Uterus (tissue), 4 donors: ENCODE measurements around the gene NAA60. TPM values are rescaled to one million over a fixed set of nuclear protein-coding genes. Genes with fewer than 3 reads are reported as not detected.

Source experiments
- DNase-seq, 2 donors: peaks; one replicate each; pipeline ENCODE4 v3.0.0-alpha.2; 2019 to 2020
- H3K27ac ChIP-seq, 2 donors: fragments of 200-600 bp; sonication (generic); 1 replicate in 1 of 2; 2 replicates in 1 of 2; pipeline ENCODE4 v1.5.1; 2016 to 2018
- H3K27me3 ChIP-seq, 2 donors: fragments of 200-600 bp; sonication (generic); one replicate each; pipeline ENCODE4 v1.5.1; 2018 to 2019; ENCODE audit warnings: control low read depth in 1 of 2
- H3K36me3 ChIP-seq, 2 donors: fragments of 200-600 bp; sonication (generic); one replicate each; pipeline ENCODE4 v1.5.1; 2019; ENCODE audit warnings: control low read depth in 1 of 2
- H3K4me1 ChIP-seq, 2 donors: fragments of 200-600 bp; sonication (generic); one replicate each; pipeline ENCODE4 v1.5.1; 2018 to 2019; ENCODE audit warnings: control low read depth in 1 of 2
- H3K4me3 ChIP-seq, 2 donors: fragments of 200-600 bp; sonication (generic); 1 replicate in 1 of 2; 2 replicates in 1 of 2; pipeline ENCODE4 v1.5.1; 2018 to 2019; ENCODE audit warnings: mild to moderate bottlenecking in 1 of 2
- H3K9me3 ChIP-seq, 2 donors: fragments of 200-600 bp; sonication (generic); one replicate each; pipeline ENCODE4 v1.5.1; 2019; ENCODE audit warnings: control low read depth in 1 of 2
- CTCF ChIP-seq, 4 experiments: fragments of 200-600 bp in 2 of 4; fragments of 450-650 bp in 2 of 4; sonication (generic) in 2 of 4; IDR thresholded peaks; one replicate each; pipeline ENCODE4 v1.5.1; 2016 to 2019; ENCODE audit warnings: antibody characterized with exemption in 4 of 4, mild to moderate bottlenecking in 2 of 4, moderate library complexity in 1 of 4
- POLR2A ChIP-seq, 2 donors: fragments of 450-650 bp; IDR thresholded peaks; one replicate each; pipeline ENCODE4 v1.6.1; 2016; ENCODE audit warnings: antibody characterized with exemption in 2 of 2, mild to moderate bottlenecking in 1 of 2, moderate library complexity in 1 of 2
- intact Hi-C: fragments of 100-400 bp; cut with DNase I; formaldehyde crosslinking; loops from one replicate; pipeline ENCODE4 v1.15.1; 2023; ENCODE audit warnings: low total_unique reads
- total RNA-seq, 4 donors: library from RNA; depleted of rRNA in 3 of 4; stranded (reverse); fragments of >200 nt in 3 of 4; gene quantifications; one replicate each; pipeline versions ENCODE4 v1.1.0 to v1.2.4, GENCODE V29; 2014 to 2023
- donor health status: DM: yes; HTN: yes; CAD: no.

The NAA60 gene
- total RNA-seq, 4 donors from 2014 or later, result 17.4 to 45.1 (median 27.9) TPM

- peaks cover 0 to 13% of the 10 kb centered on the region in 2 donors for H3K9me3 ChIP-seq
- H3K27ac ChIP-seq, result peak overlapping the region; percentile 35 to 59
- no peak for DNase-seq
- H3K4me3 ChIP-seq, result peak overlapping the region; percentile 55 to 57
- no peaks in the 10 kb centered on the region for H3K27me3 ChIP-seq
- H3K36me3 ChIP-seq, result no peaks in the 10 kb centered on the region
- no peaks in the 10 kb centered on the region for H3K4me1 ChIP-seq
- intact Hi-C loops, result no loop called here
- no peak for TF ChIP-seq CTCF (IDR thresholded peaks at IDR 0.05)
- TF ChIP-seq POLR2A (IDR thresholded peaks at IDR 0.05), result no peak
Observed at GRCh38 chr16:3444032-3444388, 530 bp downstream of the NAA60 start.

GRCh38 chr16:3454093-3454492 lies 10.6 kb downstream of the NAA60 start:
- Histone ChIP-seq H3K4me1 (peaks cover 0 to 3% of the 10 kb centered on the region in 2 donors), H3K27ac (no peak overlapping the region), H3K27me3 (no peaks in the 10 kb centered on the region), H3K9me3 (no peaks in the 10 kb centered on the region), H3K4me3 (no peak overlapping the region), H3K36me3 (no peaks in the 10 kb centered on the region)
- DNase-seq, result no peak
- TF ChIP-seq POLR2A (IDR thresholded peaks at IDR 0.05), result no peak
- no peak for TF ChIP-seq CTCF (IDR thresholded peaks at IDR 0.05)
- intact Hi-C loops, result no loop called here

GRCh38 chr16:3454631-3455147 lies 11.2 kb downstream of the NAA60 start:
- no peak overlapping the region for H3K4me3 ChIP-seq
- TF ChIP-seq CTCF (IDR thresholded peaks at IDR 0.05) (no peak), POLR2A (IDR thresholded peaks at IDR 0.05) (no peak)
- H3K4me1 ChIP-seq, result peaks cover 0 to 9% of the 10 kb centered on the region in 2 donors
- H3K36me3 ChIP-seq, result no peaks in the 10 kb centered on the region
- no peaks in the 10 kb centered on the region for H3K27me3 ChIP-seq
- no peak overlapping the region for H3K27ac ChIP-seq
- no peaks in the 10 kb centered on the region for H3K9me3 ChIP-seq
- no peak for DNase-seq
- intact Hi-C loops, result no loop called here

- no peaks in the 10 kb centered on the region for H3K36me3 ChIP-seq
- H3K9me3 ChIP-seq, result no peaks in the 10 kb centered on the region
- peaks cover 0 to 13% of the 10 kb centered on the region in 2 donors for H3K4me1 ChIP-seq
- H3K4me3 ChIP-seq, result peak overlapping the region; percentile 56 to 92
- intact Hi-C loops, result no loop called here
- H3K27ac ChIP-seq, result peak overlapping the region; percentile 94 to 98
- no peaks in the 10 kb centered on the region for H3K27me3 ChIP-seq
- peak in 3 of 4 experiments; percentile 56 to 66 (median 63) for TF ChIP-seq CTCF (IDR thresholded peaks at IDR 0.05)
- TF ChIP-seq POLR2A (IDR thresholded peaks at IDR 0.05), result peak; percentile 32 to 62
- peak; percentile 78 to 89 for DNase-seq
Observed at GRCh38 chr16:3457434-3458252, 14.2 kb downstream of the NAA60 start.

- peaks cover 0 to 13% of the 10 kb centered on the region in 2 donors for H3K4me1 ChIP-seq
- DNase-seq, result no peak
- TF ChIP-seq POLR2A (IDR thresholded peaks at IDR 0.05), result no peak
- TF ChIP-seq CTCF (IDR thresholded peaks at IDR 0.05), result no peak
- peak overlapping the region; percentile 94 to 98 for H3K27ac ChIP-seq
- H3K4me3 ChIP-seq, result peak overlapping the region; percentile 56 to 92
- intact Hi-C loops, result no loop called here
- H3K36me3 ChIP-seq, result no peaks in the 10 kb centered on the region
- H3K9me3 ChIP-seq, result no peaks in the 10 kb centered on the region
- H3K27me3 ChIP-seq, result no peaks in the 10 kb centered on the region
Observed at GRCh38 chr16:3458278-3458851, 14.9 kb downstream of the NAA60 start.
